CD14-positive monocyte (primary cell): ENCODE data around the gene C7orf25. TPM values are rescaled to one million over a fixed set of nuclear protein-coding genes. Genes with fewer than 3 reads are reported as not detected.
A peak's percentile ranks its signal among the peaks of the same experiment; 100 is the strongest.

Source experiments
- DNase-seq, 3 donors: peaks; one replicate each; pipeline ENCODE4 v3.0.0-alpha.2; 2011 to 2022
- H2AFZ ChIP-seq: 2 replicates; pipeline ENCODE4 v1.6.0; 2012; ENCODE audit warnings: mild to moderate bottlenecking, low read depth, low read length, inconsistent platforms; ENCODE audit not compliant: insufficient read depth, poor library complexity, severe bottlenecking
- H3K27ac ChIP-seq, 2 donors: 1 replicate in 1 of 2; 2 replicates in 1 of 2; pipeline ENCODE4 v1.5.1; 2012 to 2013; ENCODE audit warnings: low read length in 2 of 2, control low read depth in 1 of 2, inconsistent platforms in 1 of 2, low read depth in 1 of 2, mild to moderate bottlenecking in 1 of 2
- H3K27me3 ChIP-seq, 2 donors: one replicate each; pipeline versions ENCODE4 v1.6.0 to v1.6.1; 2011 to 2013; ENCODE audit warnings: low read length in 2 of 2; ENCODE audit not compliant: control insufficient read depth in 2 of 2, insufficient read depth in 2 of 2
- H3K36me3 ChIP-seq, 2 donors: replicated peaks in 1 of 2; 1 replicate in 1 of 2; 2 replicates in 1 of 2; pipeline versions ENCODE4 v1.5.1 to v1.6.1; 2012 to 2013; ENCODE audit warnings: low read length in 2 of 2, control low read depth in 1 of 2, inconsistent platforms in 1 of 2, mild to moderate bottlenecking in 1 of 2; ENCODE audit not compliant: insufficient read depth in 2 of 2, control insufficient read depth in 1 of 2
- H3K4me1 ChIP-seq, 2 donors: 1 replicate in 1 of 2; 2 replicates in 1 of 2; pipeline versions ENCODE4 v1.5.1 to v1.6.1; 2012 to 2013; ENCODE audit warnings: low read length in 2 of 2, control low read depth in 1 of 2, inconsistent platforms in 1 of 2, mild to moderate bottlenecking in 1 of 2, moderate library complexity in 1 of 2; ENCODE audit not compliant: insufficient read depth in 2 of 2, control insufficient read depth in 1 of 2
- H3K4me2 ChIP-seq: replicated peaks from 2 replicates; pipeline ENCODE3; 2012; ENCODE audit warnings: low read length, moderate library complexity, mild to moderate bottlenecking; ENCODE audit not compliant: poor library complexity, severe bottlenecking; ENCODE audit errors: extremely low read depth
- H3K4me3 ChIP-seq, 3 experiments: fragments of 200-600 bp in 1 of 3; sonication (generic) in 1 of 3; replicated peaks in 1 of 3; 1 replicate in 2 of 3; 2 replicates in 1 of 3; pipeline ENCODE4 v1.5.1; 2011 to 2013; ENCODE audit warnings: low read length in 3 of 3, mild to moderate bottlenecking in 3 of 3, control low read depth in 2 of 3, low read depth in 2 of 3, inconsistent platforms in 1 of 3, moderate library complexity in 1 of 3
- H3K79me2 ChIP-seq: 2 replicates; pipeline ENCODE4 v1.6.0; 2012; ENCODE audit warnings: mild to moderate bottlenecking, control low read depth, inconsistent platforms, low read length, moderate library complexity; ENCODE audit not compliant: insufficient read depth
- H3K9ac ChIP-seq: 2 replicates; pipeline ENCODE4 v1.6.0; 2017; ENCODE audit warnings: low read length, mild to moderate bottlenecking; ENCODE audit not compliant: insufficient read depth, poor library complexity, severe bottlenecking
- H3K9me3 ChIP-seq, 2 donors: replicated peaks in 1 of 2; 1 replicate in 1 of 2; 2 replicates in 1 of 2; pipeline versions ENCODE4 v1.5.1 to v1.6.1; 2012 to 2013; ENCODE audit warnings: low read length in 2 of 2, control low read depth in 1 of 2; ENCODE audit not compliant: control insufficient read depth in 1 of 2, insufficient read depth in 1 of 2
- H4K20me1 ChIP-seq: 2 replicates; pipeline ENCODE4 v1.6.0; 2012; ENCODE audit warnings: mild to moderate bottlenecking, low read length, control low read depth, moderate library complexity; ENCODE audit not compliant: insufficient read depth
- H3K27ac Mint-ChIP-seq, 7 donors: one replicate each; pipeline ENCODE4 v1.8.0; 2020; ENCODE audit warnings: mild to moderate bottlenecking in 7 of 7, mixed read lengths in 7 of 7, moderate library complexity in 6 of 7, inconsistent platforms in 2 of 7
- H3K27me3 Mint-ChIP-seq, 3 donors: one replicate each; pipeline ENCODE4 v1.8.0; 2021 to 2022; ENCODE audit warnings: low read depth in 3 of 3, mild to moderate bottlenecking in 3 of 3, mixed read lengths in 3 of 3, moderate library complexity in 3 of 3, inconsistent platforms in 1 of 3
- H3K36me3 Mint-ChIP-seq, 2 donors: one replicate each; pipeline ENCODE4 v1.8.0; 2020; ENCODE audit warnings: mixed read lengths in 2 of 2, inconsistent platforms in 1 of 2, mild to moderate bottlenecking in 1 of 2
- H3K4me1 Mint-ChIP-seq: one replicate; pipeline ENCODE4 v1.8.0; 2020; ENCODE audit warnings: mild to moderate bottlenecking, mixed read lengths
- H3K4me3 Mint-ChIP-seq, 2 donors: one replicate each; pipeline ENCODE4 v1.8.0; 2020; ENCODE audit warnings: mild to moderate bottlenecking in 2 of 2, mixed read lengths in 2 of 2, moderate library complexity in 1 of 2
- H3K9me3 Mint-ChIP-seq, 7 donors: one replicate each; pipeline ENCODE4 v1.8.0; 2020 to 2022; ENCODE audit warnings: mixed read lengths in 7 of 7, mild to moderate bottlenecking in 6 of 7, moderate library complexity in 6 of 7, inconsistent platforms in 2 of 7
- CTCF ChIP-seq: fragments of 200-600 bp; IDR thresholded peaks from one replicate; pipeline ENCODE4 v1.8.0; 2022; ENCODE audit warnings: antibody characterized with exemption, mild to moderate bottlenecking
- WGBS: methylation state at CpG from one replicate; pipeline ENCODE4 v1.1.5; 2013; ENCODE audit warnings: missing lambda C conversion rate; ENCODE audit not compliant: insufficient coverage; 5-methylcytosine and 5-hydroxymethylcytosine counted together
- intact Hi-C, 2 donors: fragments of 100-400 bp; cut with micrococcal nuclease; formaldehyde crosslinking; loops; one replicate each; pipeline versions ENCODE4 v1.15.0 to v1.15.1; 2023
- polyA plus RNA-seq, 3 donors: library from polyadenylated mRNA; depleted of rRNA in 1 of 3; unstranded in 2 of 3; stranded (reverse) in 1 of 3; fragments of 300-500 nt in 2 of 3; fragments of >200 nt in 1 of 3; fragmentation: Illumina TruSeq in 2 of 3; gene quantifications; 1 replicate in 2 of 3; 2 replicates in 1 of 3; pipeline ENCODE4 v1.2.3, GENCODE V29; 2012 to 2021

C7orf25 gene
- polyA plus RNA-seq, 3 donors = 0.96 to 2.6 (median 2.5) TPM

GRCh38 chr7:42876182-42877068, 35.4 kb downstream of the C7orf25 start:
- peaks cover 0 to 2% (median 0%) of the 10 kb centered on the region in 3 donors for H3K27me3 Mint-ChIP-seq

More at GRCh38 chr7:42876182-42877068, 35.4 kb downstream of the C7orf25 start:
- WGBS = 20% methylated on average over 1 of the region's 5 CpGs
- peak; percentile 32 to 61 (median 53) for DNase-seq
- Histone ChIP-seq H3K4me3 (no peak overlapping the region), H2AFZ (no peak overlapping the region), H3K27ac (no peak overlapping the region), H3K9ac (no peak overlapping the region), H3K79me2 (no peaks in the 10 kb centered on the region), H4K20me1 (no peaks in the 10 kb centered on the region), H3K4me1 (peaks cover 17 to 25% of the 10 kb centered on the region in 2 donors), H3K27me3 (no peaks in the 10 kb centered on the region), H3K9me3 (no peaks in the 10 kb centered on the region), H3K4me2 (no peak overlapping the region), H3K36me3 (no peaks in the 10 kb centered on the region)
- H3K36me3 Mint-ChIP-seq = no peaks in the 10 kb centered on the region
- TF ChIP-seq CTCF = peak; percentile 87
- H3K4me1 Mint-ChIP-seq = peaks cover 32% of the 10 kb centered on the region
- H3K27ac Mint-ChIP-seq = no peak overlapping the region
- peaks cover 0 to 2% (median 0%) of the 10 kb centered on the region in 7 donors for H3K9me3 Mint-ChIP-seq
- H3K4me3 Mint-ChIP-seq = no peak overlapping the region
- intact Hi-C loops = no loop called here
